ENCODE data around the gene C2orf42.

DNA sequence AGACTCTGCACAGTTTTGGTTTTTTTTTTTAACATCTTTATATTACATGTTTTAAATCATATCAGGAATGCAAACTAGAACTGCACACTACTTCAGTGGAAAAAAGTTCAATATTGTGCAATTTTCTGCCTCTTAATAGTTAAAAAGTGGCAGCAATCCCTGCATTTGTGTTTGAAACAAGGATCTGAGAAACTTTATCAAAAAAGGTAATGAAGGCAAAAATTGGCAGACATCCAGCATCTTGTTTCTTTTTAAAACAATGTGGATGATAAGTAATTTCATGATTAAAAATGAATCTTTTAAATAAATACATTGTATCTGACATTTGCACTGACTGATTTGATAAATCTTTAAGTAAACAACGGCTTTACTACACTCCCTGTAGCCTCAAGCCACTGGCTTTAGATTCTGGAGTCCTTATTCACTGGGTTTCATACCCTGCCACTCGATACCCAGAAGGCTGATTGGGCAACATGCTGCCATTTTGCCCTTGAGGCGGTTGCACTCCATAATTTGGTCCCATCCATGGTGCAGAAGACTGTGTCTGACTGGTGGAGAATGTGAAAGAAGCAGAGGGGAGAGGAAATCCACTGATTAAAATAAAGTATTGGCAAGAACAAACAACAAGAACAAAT lies 21.6 kb upstream of the C2orf42 start:
- TF ChIP-seq, protein P1, sequence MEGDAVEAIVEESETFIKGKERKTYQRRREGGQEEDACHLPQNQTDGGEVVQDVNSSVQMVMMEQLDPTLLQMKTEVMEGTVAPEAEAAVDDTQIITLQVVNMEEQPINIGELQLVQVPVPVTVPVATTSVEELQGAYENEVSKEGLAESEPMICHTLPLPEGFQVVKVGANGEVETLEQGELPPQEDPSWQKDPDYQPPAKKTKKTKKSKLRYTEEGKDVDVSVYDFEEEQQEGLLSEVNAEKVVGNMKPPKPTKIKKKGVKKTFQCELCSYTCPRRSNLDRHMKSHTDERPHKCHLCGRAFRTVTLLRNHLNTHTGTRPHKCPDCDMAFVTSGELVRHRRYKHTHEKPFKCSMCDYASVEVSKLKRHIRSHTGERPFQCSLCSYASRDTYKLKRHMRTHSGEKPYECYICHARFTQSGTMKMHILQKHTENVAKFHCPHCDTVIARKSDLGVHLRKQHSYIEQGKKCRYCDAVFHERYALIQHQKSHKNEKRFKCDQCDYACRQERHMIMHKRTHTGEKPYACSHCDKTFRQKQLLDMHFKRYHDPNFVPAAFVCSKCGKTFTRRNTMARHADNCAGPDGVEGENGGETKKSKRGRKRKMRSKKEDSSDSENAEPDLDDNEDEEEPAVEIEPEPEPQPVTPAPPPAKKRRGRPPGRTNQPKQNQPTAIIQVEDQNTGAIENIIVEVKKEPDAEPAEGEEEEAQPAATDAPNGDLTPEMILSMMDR (IDR thresholded peaks at IDR 0.05) = no peak
- TF ChIP-seq POLR2A (IDR thresholded peaks at IDR 0.05) = no peak
